CD14-positive monocyte (primary cell): Measurements from ENCODE around the gene KLRD1. TPM values are rescaled to one million over a fixed set of nuclear protein-coding genes. Genes with fewer than 3 reads are reported as not detected.

Source experiments
- DNase-seq, 3 donors: peaks; one replicate each; pipeline ENCODE4 v3.0.0-alpha.2; 2011 to 2022
- H2AFZ ChIP-seq: 2 replicates; pipeline ENCODE4 v1.6.0; 2012; ENCODE audit warnings: mild to moderate bottlenecking, low read depth, low read length, inconsistent platforms; ENCODE audit not compliant: insufficient read depth, poor library complexity, severe bottlenecking
- H3K27ac ChIP-seq, 2 donors: 1 replicate in 1 of 2; 2 replicates in 1 of 2; pipeline ENCODE4 v1.5.1; 2012 to 2013; ENCODE audit warnings: low read length in 2 of 2, control low read depth in 1 of 2, inconsistent platforms in 1 of 2, low read depth in 1 of 2, mild to moderate bottlenecking in 1 of 2
- H3K27me3 ChIP-seq, 2 donors: one replicate each; pipeline versions ENCODE4 v1.6.0 to v1.6.1; 2011 to 2013; ENCODE audit warnings: low read length in 2 of 2; ENCODE audit not compliant: control insufficient read depth in 2 of 2, insufficient read depth in 2 of 2
- H3K36me3 ChIP-seq, 2 donors: replicated peaks in 1 of 2; 1 replicate in 1 of 2; 2 replicates in 1 of 2; pipeline versions ENCODE4 v1.5.1 to v1.6.1; 2012 to 2013; ENCODE audit warnings: low read length in 2 of 2, control low read depth in 1 of 2, inconsistent platforms in 1 of 2, mild to moderate bottlenecking in 1 of 2; ENCODE audit not compliant: insufficient read depth in 2 of 2, control insufficient read depth in 1 of 2
- H3K4me1 ChIP-seq, 2 donors: 1 replicate in 1 of 2; 2 replicates in 1 of 2; pipeline versions ENCODE4 v1.5.1 to v1.6.1; 2012 to 2013; ENCODE audit warnings: low read length in 2 of 2, control low read depth in 1 of 2, inconsistent platforms in 1 of 2, mild to moderate bottlenecking in 1 of 2, moderate library complexity in 1 of 2; ENCODE audit not compliant: insufficient read depth in 2 of 2, control insufficient read depth in 1 of 2
- H3K4me2 ChIP-seq: replicated peaks from 2 replicates; pipeline ENCODE3; 2012; ENCODE audit warnings: low read length, moderate library complexity, mild to moderate bottlenecking; ENCODE audit not compliant: poor library complexity, severe bottlenecking; ENCODE audit errors: extremely low read depth
- H3K4me3 ChIP-seq, 3 experiments: fragments of 200-600 bp in 1 of 3; sonication (generic) in 1 of 3; replicated peaks in 1 of 3; 1 replicate in 2 of 3; 2 replicates in 1 of 3; pipeline ENCODE4 v1.5.1; 2011 to 2013; ENCODE audit warnings: low read length in 3 of 3, mild to moderate bottlenecking in 3 of 3, control low read depth in 2 of 3, low read depth in 2 of 3, inconsistent platforms in 1 of 3, moderate library complexity in 1 of 3
- H3K79me2 ChIP-seq: 2 replicates; pipeline ENCODE4 v1.6.0; 2012; ENCODE audit warnings: mild to moderate bottlenecking, control low read depth, inconsistent platforms, low read length, moderate library complexity; ENCODE audit not compliant: insufficient read depth
- H3K9ac ChIP-seq: 2 replicates; pipeline ENCODE4 v1.6.0; 2017; ENCODE audit warnings: low read length, mild to moderate bottlenecking; ENCODE audit not compliant: insufficient read depth, poor library complexity, severe bottlenecking
- H3K9me3 ChIP-seq, 2 donors: replicated peaks in 1 of 2; 1 replicate in 1 of 2; 2 replicates in 1 of 2; pipeline versions ENCODE4 v1.5.1 to v1.6.1; 2012 to 2013; ENCODE audit warnings: low read length in 2 of 2, control low read depth in 1 of 2; ENCODE audit not compliant: control insufficient read depth in 1 of 2, insufficient read depth in 1 of 2
- H4K20me1 ChIP-seq: 2 replicates; pipeline ENCODE4 v1.6.0; 2012; ENCODE audit warnings: mild to moderate bottlenecking, low read length, control low read depth, moderate library complexity; ENCODE audit not compliant: insufficient read depth
- H3K27ac Mint-ChIP-seq, 7 donors: one replicate each; pipeline ENCODE4 v1.8.0; 2020; ENCODE audit warnings: mild to moderate bottlenecking in 7 of 7, mixed read lengths in 7 of 7, moderate library complexity in 6 of 7, inconsistent platforms in 2 of 7
- H3K27me3 Mint-ChIP-seq, 3 donors: one replicate each; pipeline ENCODE4 v1.8.0; 2021 to 2022; ENCODE audit warnings: low read depth in 3 of 3, mild to moderate bottlenecking in 3 of 3, mixed read lengths in 3 of 3, moderate library complexity in 3 of 3, inconsistent platforms in 1 of 3
- H3K36me3 Mint-ChIP-seq, 2 donors: one replicate each; pipeline ENCODE4 v1.8.0; 2020; ENCODE audit warnings: mixed read lengths in 2 of 2, inconsistent platforms in 1 of 2, mild to moderate bottlenecking in 1 of 2
- H3K4me1 Mint-ChIP-seq: one replicate; pipeline ENCODE4 v1.8.0; 2020; ENCODE audit warnings: mild to moderate bottlenecking, mixed read lengths
- H3K4me3 Mint-ChIP-seq, 2 donors: one replicate each; pipeline ENCODE4 v1.8.0; 2020; ENCODE audit warnings: mild to moderate bottlenecking in 2 of 2, mixed read lengths in 2 of 2, moderate library complexity in 1 of 2
- H3K9me3 Mint-ChIP-seq, 7 donors: one replicate each; pipeline ENCODE4 v1.8.0; 2020 to 2022; ENCODE audit warnings: mixed read lengths in 7 of 7, mild to moderate bottlenecking in 6 of 7, moderate library complexity in 6 of 7, inconsistent platforms in 2 of 7
- WGBS: methylation state at CpG from one replicate; pipeline ENCODE4 v1.1.5; 2013; ENCODE audit warnings: missing lambda C conversion rate; ENCODE audit not compliant: insufficient coverage; 5-methylcytosine and 5-hydroxymethylcytosine counted together
- intact Hi-C, 2 donors: fragments of 100-400 bp; cut with micrococcal nuclease; formaldehyde crosslinking; loops; one replicate each; pipeline versions ENCODE4 v1.15.0 to v1.15.1; 2023
- polyA plus RNA-seq, 3 donors: library from polyadenylated mRNA; depleted of rRNA in 1 of 3; unstranded in 2 of 3; stranded (reverse) in 1 of 3; fragments of 300-500 nt in 2 of 3; fragments of >200 nt in 1 of 3; fragmentation: Illumina TruSeq in 2 of 3; gene quantifications; 1 replicate in 2 of 3; 2 replicates in 1 of 3; pipeline ENCODE4 v1.2.3, GENCODE V29; 2012 to 2021
- TF ChIP-seq, protein P1 (sequence below): fragments of 200-600 bp; IDR thresholded peaks from one replicate; pipeline ENCODE4 v1.8.0; 2022; ENCODE audit warnings: antibody characterized with exemption, mild to moderate bottlenecking

The KLRD1 gene
- polyA plus RNA-seq, 3 donors = 0.08 to 0.79 (median 0.51) TPM

DNA sequence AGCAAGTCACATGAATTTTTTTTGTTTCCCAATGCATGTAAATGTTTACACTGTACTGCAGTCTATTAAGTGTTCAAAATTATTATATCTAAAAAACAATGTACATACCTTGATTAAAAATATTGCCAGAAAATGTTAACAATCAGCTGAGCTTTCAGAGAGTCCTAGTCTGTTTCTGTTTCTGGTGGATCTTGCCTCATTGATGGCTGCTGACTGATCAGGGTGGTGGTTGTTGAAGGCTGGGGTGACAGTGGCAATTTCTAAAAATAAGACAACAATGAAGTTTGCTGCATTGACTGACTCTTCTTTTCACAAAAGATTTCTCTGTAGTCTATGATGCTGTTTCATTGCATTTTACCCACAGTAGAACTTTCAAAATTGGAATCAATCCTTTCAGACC, 16.6 kb upstream of the KLRD1 start:
- DNase-seq = no peak
- H3K9me3 Mint-ChIP-seq = no peaks in the 10 kb centered on the region
- TF ChIP-seq, protein P1, sequence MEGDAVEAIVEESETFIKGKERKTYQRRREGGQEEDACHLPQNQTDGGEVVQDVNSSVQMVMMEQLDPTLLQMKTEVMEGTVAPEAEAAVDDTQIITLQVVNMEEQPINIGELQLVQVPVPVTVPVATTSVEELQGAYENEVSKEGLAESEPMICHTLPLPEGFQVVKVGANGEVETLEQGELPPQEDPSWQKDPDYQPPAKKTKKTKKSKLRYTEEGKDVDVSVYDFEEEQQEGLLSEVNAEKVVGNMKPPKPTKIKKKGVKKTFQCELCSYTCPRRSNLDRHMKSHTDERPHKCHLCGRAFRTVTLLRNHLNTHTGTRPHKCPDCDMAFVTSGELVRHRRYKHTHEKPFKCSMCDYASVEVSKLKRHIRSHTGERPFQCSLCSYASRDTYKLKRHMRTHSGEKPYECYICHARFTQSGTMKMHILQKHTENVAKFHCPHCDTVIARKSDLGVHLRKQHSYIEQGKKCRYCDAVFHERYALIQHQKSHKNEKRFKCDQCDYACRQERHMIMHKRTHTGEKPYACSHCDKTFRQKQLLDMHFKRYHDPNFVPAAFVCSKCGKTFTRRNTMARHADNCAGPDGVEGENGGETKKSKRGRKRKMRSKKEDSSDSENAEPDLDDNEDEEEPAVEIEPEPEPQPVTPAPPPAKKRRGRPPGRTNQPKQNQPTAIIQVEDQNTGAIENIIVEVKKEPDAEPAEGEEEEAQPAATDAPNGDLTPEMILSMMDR = no peak
- no peak overlapping the region for H3K27ac Mint-ChIP-seq
- Histone ChIP-seq H3K79me2 (no peaks in the 10 kb centered on the region), H3K27ac (no peak overlapping the region), H3K27me3 (no peaks in the 10 kb centered on the region), H3K4me1 (no peaks in the 10 kb centered on the region), H3K9ac (no peak overlapping the region), H3K36me3 (no peaks in the 10 kb centered on the region), H3K9me3 (no peaks in the 10 kb centered on the region), H4K20me1 (no peaks in the 10 kb centered on the region), H3K4me3 (no peak overlapping the region), H3K4me2 (no peak overlapping the region), H2AFZ (no peak overlapping the region)
- intact Hi-C loops = no loop called here
- H3K4me3 Mint-ChIP-seq = no peak overlapping the region
- H3K27me3 Mint-ChIP-seq = peaks cover 0 to 2% (median 0%) of the 10 kb centered on the region in 3 donors
- peaks cover 5% of the 10 kb centered on the region for H3K4me1 Mint-ChIP-seq
- H3K36me3 Mint-ChIP-seq = no peaks in the 10 kb centered on the region

DNA sequence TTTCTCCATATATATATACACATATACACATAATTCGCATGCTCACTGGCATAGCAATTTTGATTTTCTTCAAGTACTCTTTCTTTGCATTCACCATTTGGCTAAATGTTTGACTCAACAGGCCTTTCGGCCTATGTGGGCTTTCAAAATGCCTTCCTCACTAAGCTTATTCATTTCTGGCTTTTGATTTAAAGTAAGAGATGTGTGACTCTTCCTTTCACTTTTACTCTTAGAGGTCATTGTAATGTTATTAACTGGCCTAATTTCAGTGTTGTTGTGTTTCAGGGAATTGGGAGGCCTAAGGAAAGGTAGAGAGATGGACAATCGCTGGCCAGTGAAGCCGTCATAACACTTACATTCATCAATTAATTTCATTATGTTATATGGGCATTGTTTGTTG, 14.5 kb upstream of the KLRD1 start:
- Mint-ChIP-seq H3K27me3 (peaks cover 0 to 2% (median 0%) of the 10 kb centered on the region in 3 donors), H3K4me1 (peaks cover 5% of the 10 kb centered on the region), H3K9me3 (no peaks in the 10 kb centered on the region), H3K36me3 (no peaks in the 10 kb centered on the region), H3K27ac (no peak overlapping the region), H3K4me3 (no peak overlapping the region)
- Histone ChIP-seq H3K27me3 (no peaks in the 10 kb centered on the region), H3K9me3 (no peaks in the 10 kb centered on the region), H3K9ac (no peak overlapping the region), H2AFZ (no peak overlapping the region), H3K27ac (no peak overlapping the region), H3K4me3 (no peak overlapping the region), H3K36me3 (no peaks in the 10 kb centered on the region), H4K20me1 (no peaks in the 10 kb centered on the region), H3K4me1 (no peaks in the 10 kb centered on the region), H3K4me2 (no peak overlapping the region), H3K79me2 (no peaks in the 10 kb centered on the region)
- WGBS = no CpG with 5 or more reads among the region's 4 CpGs
- DNase-seq = no peak
- intact Hi-C loops = no loop called here
- TF ChIP-seq, protein P1 = no peak
